ENCODE measurements around the gene MTUS2. TPM values are rescaled to one million over a fixed set of nuclear protein-coding genes. Genes with fewer than 3 reads are reported as not detected.

MTUS2 gene
- total RNA-seq, 1 donor from 2014 or later = 6.8 TPM

DNA sequence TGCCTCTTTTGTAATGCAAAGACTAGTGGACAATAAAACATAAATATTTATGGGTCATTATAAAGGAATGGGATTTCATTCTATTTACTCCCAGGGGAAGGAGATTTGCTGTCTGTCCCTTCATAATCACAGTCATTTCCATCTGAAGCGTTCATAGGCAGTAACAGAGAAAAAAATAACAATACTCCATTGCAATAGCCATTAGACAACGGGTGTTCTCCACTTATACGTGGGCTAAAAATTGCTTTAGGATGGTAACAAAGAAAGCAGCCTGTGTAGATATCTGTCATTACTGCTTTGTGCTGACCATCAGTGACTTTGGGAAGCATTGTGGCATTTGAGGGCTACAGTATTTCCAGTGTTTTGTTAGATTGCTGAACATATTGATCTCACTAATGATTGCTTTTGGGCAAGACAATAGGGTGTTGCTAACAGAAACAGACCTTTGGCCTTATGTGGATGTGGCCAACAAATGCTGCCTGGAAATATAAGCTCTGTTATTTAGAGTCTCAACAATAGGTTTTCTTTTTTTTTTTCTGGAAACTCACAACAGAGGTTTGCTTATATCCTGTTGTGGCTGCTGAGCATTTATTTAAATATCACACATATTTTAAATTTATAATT, 355.2 kb downstream of the MTUS2 start:
- H3K36me3 Mint-ChIP-seq (ENCODE audit: unreplicated experiment) = no peaks in the 10 kb centered on the region
- TF ChIP-seq, protein P1, sequence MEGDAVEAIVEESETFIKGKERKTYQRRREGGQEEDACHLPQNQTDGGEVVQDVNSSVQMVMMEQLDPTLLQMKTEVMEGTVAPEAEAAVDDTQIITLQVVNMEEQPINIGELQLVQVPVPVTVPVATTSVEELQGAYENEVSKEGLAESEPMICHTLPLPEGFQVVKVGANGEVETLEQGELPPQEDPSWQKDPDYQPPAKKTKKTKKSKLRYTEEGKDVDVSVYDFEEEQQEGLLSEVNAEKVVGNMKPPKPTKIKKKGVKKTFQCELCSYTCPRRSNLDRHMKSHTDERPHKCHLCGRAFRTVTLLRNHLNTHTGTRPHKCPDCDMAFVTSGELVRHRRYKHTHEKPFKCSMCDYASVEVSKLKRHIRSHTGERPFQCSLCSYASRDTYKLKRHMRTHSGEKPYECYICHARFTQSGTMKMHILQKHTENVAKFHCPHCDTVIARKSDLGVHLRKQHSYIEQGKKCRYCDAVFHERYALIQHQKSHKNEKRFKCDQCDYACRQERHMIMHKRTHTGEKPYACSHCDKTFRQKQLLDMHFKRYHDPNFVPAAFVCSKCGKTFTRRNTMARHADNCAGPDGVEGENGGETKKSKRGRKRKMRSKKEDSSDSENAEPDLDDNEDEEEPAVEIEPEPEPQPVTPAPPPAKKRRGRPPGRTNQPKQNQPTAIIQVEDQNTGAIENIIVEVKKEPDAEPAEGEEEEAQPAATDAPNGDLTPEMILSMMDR (IDR thresholded peaks at IDR 0.05; ENCODE audit: partially characterized antibody, unreplicated experiment) = no peak
- H3K27me3 Mint-ChIP-seq (ENCODE audit: unreplicated experiment) = no peaks in the 10 kb centered on the region
- H3K4me3 Mint-ChIP-seq (ENCODE audit: unreplicated experiment) = no peak overlapping the region
- peak overlapping the region; percentile 60 for H3K27ac Mint-ChIP-seq (ENCODE audit: unreplicated experiment)
- DNase-seq = no peak
- H3K9me3 Mint-ChIP-seq (ENCODE audit: unreplicated experiment) = no peaks in the 10 kb centered on the region
- peaks cover 9% of the 10 kb centered on the region for H3K4me1 Mint-ChIP-seq (ENCODE audit: low read depth, unreplicated experiment)

DNA sequence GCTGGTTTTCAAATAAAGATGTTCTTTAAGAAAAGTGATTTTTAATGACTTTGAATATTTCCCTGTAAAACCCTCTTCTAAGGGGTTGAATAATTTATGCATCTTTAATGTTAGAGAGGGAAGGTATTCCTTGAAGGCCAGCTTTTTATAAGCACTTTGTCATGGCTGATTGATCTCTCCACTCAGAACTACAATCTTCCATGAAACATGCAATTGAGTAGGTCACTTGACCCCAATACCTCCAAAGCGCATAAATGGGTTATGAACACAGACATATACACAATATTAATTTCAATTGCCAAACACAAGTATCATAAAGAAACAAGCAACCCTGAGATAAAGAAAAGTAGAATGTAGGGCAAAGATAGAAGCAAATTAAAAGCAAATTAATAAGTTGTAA, 359.9 kb downstream of the MTUS2 start:
- TF ChIP-seq, protein P1 (IDR thresholded peaks at IDR 0.05; ENCODE audit: partially characterized antibody, unreplicated experiment) = no peak
- H3K4me3 Mint-ChIP-seq (ENCODE audit: unreplicated experiment) = no peak overlapping the region
- H3K4me1 Mint-ChIP-seq (ENCODE audit: low read depth, unreplicated experiment) = peaks cover 14% of the 10 kb centered on the region
- no peak overlapping the region for H3K27ac Mint-ChIP-seq (ENCODE audit: unreplicated experiment)
- H3K27me3 Mint-ChIP-seq (ENCODE audit: unreplicated experiment) = peaks cover 1% of the 10 kb centered on the region
- H3K36me3 Mint-ChIP-seq (ENCODE audit: unreplicated experiment) = peaks cover 23% of the 10 kb centered on the region
- peaks cover 11% of the 10 kb centered on the region for H3K9me3 Mint-ChIP-seq (ENCODE audit: unreplicated experiment)
- no peak for DNase-seq

DNA sequence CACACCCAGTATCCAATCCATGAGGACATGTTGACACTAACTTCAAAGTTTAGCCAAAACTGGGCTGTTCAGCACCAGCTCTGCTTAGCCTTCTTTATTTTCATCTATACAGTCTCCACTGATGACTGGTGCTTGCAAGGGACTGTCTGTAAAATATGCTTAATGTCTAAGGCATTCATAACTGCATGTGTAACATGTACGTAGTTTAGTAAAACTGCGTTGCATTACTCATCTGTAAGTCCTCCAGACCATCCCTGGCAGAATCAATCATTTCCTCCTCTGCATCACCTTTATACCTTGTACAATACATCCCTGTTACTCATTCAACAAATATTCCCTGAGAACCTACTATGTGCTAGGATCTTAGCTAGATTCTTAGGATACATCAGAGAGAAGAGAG, 362.1 kb downstream of the MTUS2 start:
- peaks cover 31% of the 10 kb centered on the region for H3K36me3 Mint-ChIP-seq (ENCODE audit: unreplicated experiment)
- TF ChIP-seq, protein P1 (IDR thresholded peaks at IDR 0.05; ENCODE audit: partially characterized antibody, unreplicated experiment) = no peak
- H3K9me3 Mint-ChIP-seq (ENCODE audit: unreplicated experiment) = peaks cover 12% of the 10 kb centered on the region
- no peak overlapping the region for H3K27ac Mint-ChIP-seq (ENCODE audit: unreplicated experiment)
- no peak for DNase-seq
- no peak overlapping the region for H3K4me3 Mint-ChIP-seq (ENCODE audit: unreplicated experiment)
- H3K27me3 Mint-ChIP-seq (ENCODE audit: unreplicated experiment) = peaks cover 1% of the 10 kb centered on the region
- peaks cover 10% of the 10 kb centered on the region for H3K4me1 Mint-ChIP-seq (ENCODE audit: low read depth, unreplicated experiment)

DNA sequence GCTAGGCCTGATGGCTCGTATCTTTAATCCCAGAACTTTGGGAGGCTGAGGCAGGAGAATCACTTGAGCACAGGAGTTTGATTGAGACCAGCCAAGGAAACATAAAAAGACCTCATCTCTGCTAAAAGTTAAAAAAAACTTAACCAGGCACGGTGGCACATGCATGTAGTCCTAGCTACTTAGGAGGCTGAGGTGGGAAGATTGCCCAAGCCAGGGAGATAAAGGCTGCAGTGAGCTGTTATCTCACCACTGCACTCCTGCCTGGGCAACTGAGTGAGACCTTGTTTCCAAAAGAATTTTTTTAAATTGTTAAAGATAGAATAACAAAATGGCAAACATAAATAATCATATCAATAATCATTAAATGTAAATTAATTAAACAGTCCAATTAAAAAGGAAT, 365.8 kb downstream of the MTUS2 start:
- no peak overlapping the region for H3K4me3 Mint-ChIP-seq (ENCODE audit: unreplicated experiment)
- H3K36me3 Mint-ChIP-seq (ENCODE audit: unreplicated experiment) = peaks cover 31% of the 10 kb centered on the region
- TF ChIP-seq, protein P1 (IDR thresholded peaks at IDR 0.05; ENCODE audit: partially characterized antibody, unreplicated experiment) = no peak
- H3K4me1 Mint-ChIP-seq (ENCODE audit: low read depth, unreplicated experiment) = peaks cover 1% of the 10 kb centered on the region
- no peak for DNase-seq
- peaks cover 1% of the 10 kb centered on the region for H3K27me3 Mint-ChIP-seq (ENCODE audit: unreplicated experiment)
- H3K27ac Mint-ChIP-seq (ENCODE audit: unreplicated experiment) = no peak overlapping the region
- H3K9me3 Mint-ChIP-seq (ENCODE audit: unreplicated experiment) = peaks cover 12% of the 10 kb centered on the region

DNA sequence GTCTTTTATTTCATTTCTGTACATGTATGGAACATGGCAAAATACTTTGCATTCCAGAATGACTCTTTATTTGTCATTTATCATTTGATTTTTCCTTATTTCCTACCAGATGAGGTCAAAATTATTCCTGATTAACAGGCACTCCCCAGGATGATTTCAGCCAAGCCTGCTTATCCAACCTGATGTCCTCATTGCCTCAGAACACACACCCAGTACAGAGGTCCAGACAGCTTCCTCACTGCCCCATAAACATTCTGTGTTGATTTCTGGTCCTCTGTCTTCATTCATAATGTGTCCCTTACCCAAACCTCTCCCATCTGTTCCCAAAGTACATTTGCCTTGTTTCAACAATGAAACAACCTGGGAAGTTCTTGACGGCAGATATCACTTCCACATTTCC, 367.4 kb downstream of the MTUS2 start:
- peaks cover 12% of the 10 kb centered on the region for H3K9me3 Mint-ChIP-seq (ENCODE audit: unreplicated experiment)
- peaks cover 27% of the 10 kb centered on the region for H3K36me3 Mint-ChIP-seq (ENCODE audit: unreplicated experiment)
- no peak for DNase-seq
- H3K27ac Mint-ChIP-seq (ENCODE audit: unreplicated experiment) = no peak overlapping the region
- H3K27me3 Mint-ChIP-seq (ENCODE audit: unreplicated experiment) = peaks cover under 1% of the 10 kb centered on the region
- no peaks in the 10 kb centered on the region for H3K4me1 Mint-ChIP-seq (ENCODE audit: low read depth, unreplicated experiment)
- no peak overlapping the region for H3K4me3 Mint-ChIP-seq (ENCODE audit: unreplicated experiment)
- TF ChIP-seq, protein P1 (IDR thresholded peaks at IDR 0.05; ENCODE audit: partially characterized antibody, unreplicated experiment) = no peak

Data from glutamatergic neuron (in vitro differentiated cells).